GM12878 (cell line): Measurements from ENCODE around the gene DRD3. TPM values are rescaled to one million over a fixed set of nuclear protein-coding genes. Genes with fewer than 3 reads are reported as not detected.

Experiments
- ATAC-seq: fragments of 200-7000 bp; cut with Tn5 transposase; 3 replicates; pipeline ENCODE4 v1.9.1; 2020; ENCODE audit warnings: mild to moderate bottlenecking, moderate library complexity
- BruUV-seq: library from RNA; stranded (reverse); fragments of 400-500 nt; replicated peaks from 2 replicates; lab custom pipeline; 2021; lab: Mats Ljungman, UMichigan
- CTCF ChIA-PET: fragments of 300-600 bp; sonication (Branson Sonifier 250); formaldehyde crosslinking; extraction: SDS; loops from one replicate; lab custom pipeline; 2021; ENCODE audit warnings: inconsistent platforms; lab: Yijun Ruan, JAX
- POLR2A ChIA-PET: fragments of 350-600 bp; formaldehyde crosslinking; extraction: SDS; loops from one replicate; lab custom pipeline; 2021; ENCODE audit warnings: inconsistent platforms; lab: Charles Lee
- RAD21 ChIA-PET: fragments of 300-600 bp; sonication (Branson Sonifier 250); formaldehyde crosslinking; loops from one replicate; lab custom pipeline; 2023; ENCODE audit warnings: antibody characterized with exemption; ENCODE audit not compliant: unreplicated experiment; lab: Charles Lee
- SMC1A ChIA-PET: fragments of 300-600 bp; sonication (Branson Sonifier 250); formaldehyde crosslinking; loops from one replicate; lab custom pipeline; 2023; ENCODE audit not compliant: unreplicated experiment, uncharacterized antibody; lab: Charles Lee
- DNase-seq: peaks from one replicate; pipeline ENCODE4 v3.0.0-alpha.2; 2011; ENCODE audit warnings: low read depth, low spot score
- FAIRE-seq: peaks from 3 replicates; lab custom pipeline; 2011; peaks lifted over from hg19 to GRCh38; lab: Jason Lieb, UNC
- H2AFZ ChIP-seq: 2 replicates; pipeline ENCODE4 v1.6.0; 2011; ENCODE audit warnings: low read depth, low read length, control low read depth; ENCODE audit not compliant: control insufficient read depth
- H3K27ac ChIP-seq: 2 replicates; pipeline ENCODE4 v1.5.1; 2011; ENCODE audit warnings: control low read depth; ENCODE audit not compliant: control insufficient read depth, insufficient read depth
- H3K27me3 ChIP-seq, 2 experiments: replicated peaks in 1 of 2; 2 replicates each; pipeline versions ENCODE4 v1.6.0 to v1.6.1; 2011; ENCODE audit warnings: low read length in 1 of 2; ENCODE audit not compliant: control insufficient read depth in 2 of 2, insufficient read depth in 2 of 2
- H3K36me3 ChIP-seq, 2 experiments: 2 replicates each; pipeline ENCODE4 v1.5.1; 2011; ENCODE audit warnings: low read length in 1 of 2; ENCODE audit not compliant: control insufficient read depth in 2 of 2, insufficient read depth in 2 of 2
- H3K4me1 ChIP-seq: 2 replicates; pipeline ENCODE4 v1.6.1; 2011; ENCODE audit warnings: mild to moderate bottlenecking, low read length, moderate library complexity, mixed read lengths; ENCODE audit not compliant: control insufficient read depth, insufficient read depth
- H3K4me2 ChIP-seq: 2 replicates; pipeline ENCODE4 v1.6.0; 2011; ENCODE audit warnings: control low read depth; ENCODE audit not compliant: control insufficient read depth, insufficient read depth
- H3K4me3 ChIP-seq: fragments of 200-600 bp; sonication (generic); 2 replicates; pipeline ENCODE4 v1.5.1; 2016
- H3K79me2 ChIP-seq: 2 replicates; pipeline ENCODE4 v1.6.0; 2011; ENCODE audit warnings: low read length; ENCODE audit not compliant: control insufficient read depth, insufficient read depth
- H3K9ac ChIP-seq: 2 replicates; pipeline ENCODE4 v1.8.0; 2011; ENCODE audit warnings: low read length, control low read depth, mixed read lengths; ENCODE audit not compliant: control insufficient read depth, insufficient read depth
- H3K9me3 ChIP-seq: replicated peaks from 3 replicates; pipeline ENCODE4 v1.5.1; 2011; ENCODE audit warnings: mild to moderate bottlenecking, low read length; ENCODE audit not compliant: control insufficient read depth, insufficient read depth
- H4K20me1 ChIP-seq: 2 replicates; pipeline ENCODE4 v1.6.0; 2011; ENCODE audit not compliant: control insufficient read depth, insufficient read depth
- ATF7 ChIP-seq: fragments of 450-650 bp; IDR thresholded peaks from 2 replicates; pipeline ENCODE4 v1.6.1; 2016; ENCODE audit warnings: low read depth, mild to moderate bottlenecking
- E2F4 ChIP-seq: IDR thresholded peaks from 2 replicates; pipeline ENCODE4 v1.6.1; 2012; ENCODE audit warnings: low read depth, low read length, improper control_type of control experiment
- HDAC2 ChIP-seq: fragments of 200-600 bp; sonication (generic); IDR thresholded peaks from 2 replicates; pipeline ENCODE4 v1.6.1; 2017
- HDGF ChIP-seq: fragments of 450-650 bp; IDR thresholded peaks from 2 replicates; pipeline ENCODE4 v1.6.1; 2016; ENCODE audit warnings: antibody characterized with exemption
- IRF5 ChIP-seq: fragments of 450-650 bp; IDR thresholded peaks from 2 replicates; pipeline ENCODE4 v1.6.1; 2017; ENCODE audit warnings: borderline replicate concordance
- MTA2 ChIP-seq: fragments of 450-650 bp; IDR thresholded peaks from 2 replicates; pipeline ENCODE4 v1.6.1; 2016; ENCODE audit warnings: low read depth, mild to moderate bottlenecking, moderate library complexity
- SREBF2 ChIP-seq: IDR thresholded peaks from 2 replicates; pipeline ENCODE4 v1.6.1; 2012; ENCODE audit warnings: mild to moderate bottlenecking, low read length
- YY1 ChIP-seq: IDR thresholded peaks from 2 replicates; pipeline ENCODE4 v1.6.1; 2011; ENCODE audit warnings: low read depth, mild to moderate bottlenecking, low read length
- ZBTB33 ChIP-seq: fragments of 450-650 bp; IDR thresholded peaks from 2 replicates; pipeline ENCODE4 v1.6.1; 2017; ENCODE audit warnings: mild to moderate bottlenecking
- ZNF24 ChIP-seq: fragments of 450-650 bp; IDR thresholded peaks from 2 replicates; pipeline ENCODE4 v1.6.1; 2017; ENCODE audit warnings: antibody characterized with exemption, mild to moderate bottlenecking
- WGBS: methylation state at CpG from one replicate; pipeline ENCODE4 v1.1.6; 2016; ENCODE audit warnings: low lambda C conversion rate; ENCODE audit not compliant: insufficient replicate concordance, insufficient coverage; ENCODE audit errors: missing lambda C conversion rate; 5-methylcytosine and 5-hydroxymethylcytosine counted together
- in situ Hi-C: fragments of 300-500 bp; cut with MboI; formaldehyde crosslinking; loops from 9 replicates; pipeline ENCODE4 v1.14.3; 2018; ENCODE audit warnings: mixed read lengths
- intact Hi-C: fragments of 100-400 bp; cut with micrococcal nuclease; formaldehyde crosslinking; loops from one replicate; pipeline ENCODE4 v1.14.2; 2022; ENCODE audit not compliant: unreplicated experiment
- polyA plus RNA-seq, 11 experiments: library from polyadenylated mRNA; depleted of rRNA in 4 of 11; unstranded in 6 of 11; stranded (reverse) in 5 of 11; fragments of >200 nt; fragmentation: Nextera tagmentation in 4 of 11; fragmentation: Illumina TruSeq in 1 of 11; extraction: Ambion mirVana in 4 of 11; extraction: Trizol in 1 of 11; gene quantifications; 1 replicate in 1 of 11; 2 replicates in 10 of 11; pipeline versions ENCODE4 v1.2.1 to v1.2.3, GENCODE V29; 2011 to 2016; ENCODE audit warnings: inconsistent platforms in 2 of 11, missing spikeins in 2 of 11, low read depth in 1 of 11
- total RNA-seq, 4 experiments: library from RNA; depleted of rRNA in 3 of 4; stranded (reverse); fragments of >200 nt in 3 of 4; fragmentation: Illumina TruSeq in 1 of 4; extraction: Trizol in 1 of 4; gene quantifications; 2 replicates each; pipeline versions ENCODE4 v1.2.1 to v1.2.3, GENCODE V29; 2013 to 2021

DRD3 gene
- total and polyA plus RNA-seq, 10 of the 15 experiments (the other 5 are each of a cell fraction or from before 2014, with no cell fraction given): not detected

GRCh38 chr3:114221881-114222264 is 43.0 kb upstream of the DRD3 start (continued):
- TF ChIP-seq ZNF24: no peak
- no peak for TF ChIP-seq HDGF
- TF ChIP-seq HDAC2: no peak

- 17% methylated on average over 9 of the region's 9 CpGs for WGBS
- Histone ChIP-seq H2AFZ (no peak overlapping the region), H3K79me2 (no peaks in the 10 kb centered on the region), H3K4me3 (no peak overlapping the region), H3K27me3 (no peaks in the 10 kb centered on the region), H3K4me2 (no peak overlapping the region), H3K9ac (no peak overlapping the region), H3K36me3 (no peaks in the 10 kb centered on the region), H3K9me3 (peaks cover 15% of the 10 kb centered on the region), H4K20me1 (no peaks in the 10 kb centered on the region), H3K4me1 (peaks cover 9% of the 10 kb centered on the region; the same call in 1 of the 2 replicates), H3K27ac (no peak overlapping the region)
- in situ Hi-C loops (no loop called here), intact Hi-C loops (no loop called here)
- FAIRE-seq (no peak), DNase-seq (no peak), ATAC-seq (no peak)
- TF ChIP-seq SREBF2: no peak
- TF ChIP-seq IRF5: no peak
- no peak for TF ChIP-seq E2F4
- no peak for TF ChIP-seq YY1
- no peak for TF ChIP-seq ATF7
- TF ChIP-seq ZBTB33: no peak
- no peak for TF ChIP-seq MTA2
- POLR2A ChIA-PET: no interaction called here
- SMC1A ChIA-PET: interaction anchor here (0.7 to 1.5 kb wide), 2 partner anchors 103 to 227 kb away, joined by 3 to 4 read pairs; no protein-coding TSS in a partner anchor
- RAD21 ChIA-PET: no interaction called here
- CTCF ChIA-PET: interaction anchor here (0.9 kb wide), 1 partner anchor 75 kb away, joined by 3 read pairs; no protein-coding TSS in a partner anchor
- BruUV-seq: no TSS peak
Measured at GRCh38 chr3:114221165-114221880, 42.5 kb upstream of the DRD3 start.
